A673 (cell line): ENCODE data around the gene RASGEF1C. TPM values are rescaled to one million over a fixed set of nuclear protein-coding genes. Genes with fewer than 3 reads are reported as not detected.

Experiments used
- BruUV-seq: library from RNA; stranded (reverse); fragments of 400-500 nt; replicated peaks from 2 replicates; lab custom pipeline; 2021; lab: Mats Ljungman, UMichigan
- CTCF ChIA-PET: fragments of 300-600 bp; sonication (Branson Sonifier 250); formaldehyde crosslinking; loops from one replicate; lab custom pipeline; 2022; ENCODE audit warnings: antibody characterized with exemption; lab: Charles Lee
- POLR2A ChIA-PET: fragments of 300-600 bp; sonication (Branson Sonifier 250); formaldehyde crosslinking; loops from one replicate; lab custom pipeline; 2022; ENCODE audit warnings: antibody characterized with exemption; ENCODE audit not compliant: low non-redundant PET; lab: Charles Lee
- DNase-seq: peaks from one replicate; pipeline ENCODE4 v3.0.0-alpha.2; 2015; ENCODE audit warnings: low spot score
- H3K27ac ChIP-seq: fragments of 200-600 bp; sonication (generic); 2 replicates; pipeline ENCODE4 v1.5.1; 2016; ENCODE audit warnings: mixed run types, low read depth, mild to moderate bottlenecking, mixed read lengths, antibody characterized with exemption, low read length; ENCODE audit not compliant: poor library complexity, severe bottlenecking
- H3K27me3 ChIP-seq: fragments of 200-600 bp; sonication (generic); replicated peaks from 2 replicates; pipeline ENCODE4 v1.6.1; 2017; ENCODE audit warnings: mixed run types, low read depth, mild to moderate bottlenecking, mixed read lengths, antibody characterized with exemption, low read length; ENCODE audit not compliant: insufficient read depth, poor library complexity
- H3K36me3 ChIP-seq: fragments of 200-600 bp; sonication (generic); 2 replicates; pipeline ENCODE4 v1.6.1; 2016; ENCODE audit warnings: mixed run types, mild to moderate bottlenecking, mixed read lengths, antibody characterized with exemption, low read length; ENCODE audit not compliant: insufficient read depth, poor library complexity, severe bottlenecking
- H3K4me1 ChIP-seq: fragments of 200-600 bp; sonication (generic); 2 replicates; pipeline ENCODE4 v1.6.1; 2017; ENCODE audit warnings: mixed run types, mild to moderate bottlenecking, mixed read lengths, antibody characterized with exemption, low read length; ENCODE audit not compliant: insufficient read depth, poor library complexity, severe bottlenecking
- H3K4me3 ChIP-seq: fragments of 200-600 bp; sonication (generic); 2 replicates; pipeline ENCODE4 v1.5.1; 2016; ENCODE audit warnings: low read depth, mixed run types, mild to moderate bottlenecking, mixed read lengths, low read length; ENCODE audit not compliant: poor library complexity, severe bottlenecking
- H3K9me3 ChIP-seq: fragments of 200-600 bp; sonication (generic); 2 replicates; pipeline ENCODE4 v1.6.1; 2016; ENCODE audit warnings: mixed run types, low read depth, mild to moderate bottlenecking, mixed read lengths, antibody characterized with exemption, low read length; ENCODE audit not compliant: poor library complexity, severe bottlenecking
- EZH2 ChIP-seq: fragments of 200-600 bp; sonication (generic); IDR thresholded peaks from 2 replicates; pipeline ENCODE4 v1.6.1; 2017; ENCODE audit warnings: borderline replicate concordance, low read depth, mild to moderate bottlenecking, mixed read lengths, antibody characterized with exemption, low read length; ENCODE audit not compliant: poor library complexity, severe bottlenecking
- intact Hi-C: fragments of 100-400 bp; cut with micrococcal nuclease; formaldehyde crosslinking; loops from one replicate; pipeline ENCODE4 v1.10.0; 2022; ENCODE audit not compliant: unreplicated experiment
- total RNA-seq: library from RNA; stranded (reverse); gene quantifications from 2 replicates; pipeline ENCODE4 v1.2.3, GENCODE V29; 2021
- TF ChIP-seq, protein P1 (sequence below): fragments of 300-800, 200-600 bp; sonication (generic); conservative IDR thresholded peaks from 2 replicates; pipeline ENCODE4 v1.5.1; 2017; ENCODE audit warnings: low read depth, mild to moderate bottlenecking, antibody characterized with exemption, low read length, moderate library complexity, mixed read lengths

Gene RASGEF1C
- total RNA-seq, 1 experiment from 2014 or later = not detected

DNA sequence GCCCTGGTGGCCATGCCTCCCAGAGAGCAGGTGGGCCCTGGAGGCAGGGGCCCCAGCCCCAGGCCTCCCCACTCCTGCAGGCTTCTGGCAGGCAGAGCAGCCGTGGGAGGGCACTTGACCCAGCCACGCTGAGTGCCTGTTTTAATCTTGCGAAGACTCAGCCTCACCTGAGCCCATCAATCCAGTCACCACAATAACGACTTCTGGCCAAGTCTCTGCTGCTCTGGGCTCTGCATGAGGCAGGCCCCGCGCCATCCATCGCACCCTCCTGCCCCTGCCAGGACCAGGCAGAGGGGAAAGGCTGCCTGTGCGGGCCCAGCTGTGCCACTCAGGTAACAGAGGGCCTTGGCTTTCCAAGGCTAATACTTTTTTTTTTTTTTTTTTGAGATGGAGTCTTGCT is 32.8 kb downstream of the RASGEF1C start:
- ChIA-PET POLR2A (no interaction called here), CTCF (no interaction called here)
- Histone ChIP-seq H3K36me3 (no peaks in the 10 kb centered on the region), H3K9me3 (no peaks in the 10 kb centered on the region), H3K27me3 (no peaks in the 10 kb centered on the region), H3K4me3 (no peak overlapping the region), H3K4me1 (no peaks in the 10 kb centered on the region), H3K27ac (no peak overlapping the region)
- intact Hi-C loops = no loop called here
- no TSS peak for BruUV-seq
- DNase-seq = no peak
- no peak for TF ChIP-seq EZH2
- TF ChIP-seq, protein P1, sequence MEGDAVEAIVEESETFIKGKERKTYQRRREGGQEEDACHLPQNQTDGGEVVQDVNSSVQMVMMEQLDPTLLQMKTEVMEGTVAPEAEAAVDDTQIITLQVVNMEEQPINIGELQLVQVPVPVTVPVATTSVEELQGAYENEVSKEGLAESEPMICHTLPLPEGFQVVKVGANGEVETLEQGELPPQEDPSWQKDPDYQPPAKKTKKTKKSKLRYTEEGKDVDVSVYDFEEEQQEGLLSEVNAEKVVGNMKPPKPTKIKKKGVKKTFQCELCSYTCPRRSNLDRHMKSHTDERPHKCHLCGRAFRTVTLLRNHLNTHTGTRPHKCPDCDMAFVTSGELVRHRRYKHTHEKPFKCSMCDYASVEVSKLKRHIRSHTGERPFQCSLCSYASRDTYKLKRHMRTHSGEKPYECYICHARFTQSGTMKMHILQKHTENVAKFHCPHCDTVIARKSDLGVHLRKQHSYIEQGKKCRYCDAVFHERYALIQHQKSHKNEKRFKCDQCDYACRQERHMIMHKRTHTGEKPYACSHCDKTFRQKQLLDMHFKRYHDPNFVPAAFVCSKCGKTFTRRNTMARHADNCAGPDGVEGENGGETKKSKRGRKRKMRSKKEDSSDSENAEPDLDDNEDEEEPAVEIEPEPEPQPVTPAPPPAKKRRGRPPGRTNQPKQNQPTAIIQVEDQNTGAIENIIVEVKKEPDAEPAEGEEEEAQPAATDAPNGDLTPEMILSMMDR = no peak

DNA sequence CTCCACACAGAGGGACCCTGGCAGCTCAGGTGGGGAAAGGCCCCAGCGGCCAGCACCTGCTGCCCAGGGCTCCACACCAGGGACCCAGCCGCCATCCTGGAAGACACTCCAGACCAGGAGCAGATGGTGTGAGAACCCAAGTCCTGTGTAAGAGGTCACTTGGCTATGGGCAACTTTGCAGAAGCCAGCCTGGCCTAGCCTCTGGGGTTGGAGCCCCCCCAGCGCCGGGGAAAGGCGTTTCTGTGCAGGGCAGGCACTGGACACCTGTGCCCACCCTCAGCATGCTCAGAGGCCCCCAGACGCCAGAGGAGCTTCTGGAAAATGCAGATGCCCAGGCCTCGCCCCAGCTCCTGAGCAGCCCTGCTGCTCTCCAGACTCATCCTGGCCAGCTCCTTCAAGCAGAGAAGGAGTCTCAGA is 34.0 kb downstream of the RASGEF1C start:
- no peak for DNase-seq
- intact Hi-C loops = no loop called here
- BruUV-seq = no TSS peak

DNA sequence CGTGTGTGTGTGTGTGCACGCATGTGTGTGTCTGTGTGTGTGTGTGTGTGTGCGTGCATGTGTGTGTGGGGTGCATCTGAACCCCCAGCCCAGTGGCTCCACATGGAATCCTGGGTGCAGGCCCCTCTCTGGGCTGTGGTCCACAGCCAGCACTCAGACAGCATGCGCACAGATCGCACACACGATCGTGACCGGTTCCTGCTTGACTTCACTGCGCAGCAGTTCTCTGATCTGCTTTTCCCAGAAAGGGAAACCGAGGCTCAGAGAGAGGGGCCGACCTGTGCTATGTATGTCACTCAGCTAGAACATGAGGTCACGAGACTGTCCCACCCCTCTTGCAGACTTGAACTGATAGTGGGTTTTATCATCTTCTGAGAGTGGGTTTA is 34.4 kb downstream of the RASGEF1C start:
- intact Hi-C loops = no loop called here
- no peaks in the 10 kb centered on the region for H3K27me3 ChIP-seq
- no peak for TF ChIP-seq EZH2
- TF ChIP-seq, protein P1 = no peak
- no peaks in the 10 kb centered on the region for H3K36me3 ChIP-seq
- no peak overlapping the region for H3K4me3 ChIP-seq
- no peaks in the 10 kb centered on the region for H3K9me3 ChIP-seq
- no peak for DNase-seq
- POLR2A ChIA-PET = no interaction called here
- BruUV-seq = no TSS peak
- CTCF ChIA-PET = no interaction called here
- no peak overlapping the region for H3K27ac ChIP-seq
- no peaks in the 10 kb centered on the region for H3K4me1 ChIP-seq

More for the DNA sequence above, 34.0 kb downstream of the RASGEF1C start:
- H3K4me3 ChIP-seq = no peak overlapping the region
- H3K27ac ChIP-seq = no peak overlapping the region
- H3K36me3 ChIP-seq = no peaks in the 10 kb centered on the region
- no peaks in the 10 kb centered on the region for H3K9me3 ChIP-seq
- CTCF ChIA-PET = no interaction called here
- no peak for TF ChIP-seq EZH2
- TF ChIP-seq, protein P1 = no peak
- no peaks in the 10 kb centered on the region for H3K27me3 ChIP-seq
- POLR2A ChIA-PET = no interaction called here
- no peaks in the 10 kb centered on the region for H3K4me1 ChIP-seq
